IPS-15b (cell line): ENCODE measurements around the gene GPC6.

Source experiments
- H3K27me3 ChIP-seq: one replicate; pipeline ENCODE4 v1.6.1; 2013; ENCODE audit warnings: low read length; ENCODE audit not compliant: control insufficient read depth, insufficient read depth
- H3K36me3 ChIP-seq: one replicate; pipeline ENCODE4 v1.6.1; 2013; ENCODE audit warnings: low read length; ENCODE audit not compliant: control insufficient read depth, insufficient read depth
- H3K4me1 ChIP-seq: one replicate; pipeline ENCODE4 v1.6.1; 2013; ENCODE audit warnings: mild to moderate bottlenecking, low read length; ENCODE audit not compliant: control insufficient read depth, insufficient read depth
- H3K4me3 ChIP-seq: one replicate; pipeline ENCODE4 v1.5.1; 2013; ENCODE audit warnings: low read depth, low read length
- H3K9ac ChIP-seq: one replicate; pipeline ENCODE4 v1.6.1; 2013; ENCODE audit warnings: low read depth, mild to moderate bottlenecking, low read length
- H3K9me3 ChIP-seq: one replicate; pipeline ENCODE4 v1.6.1; 2013; ENCODE audit warnings: mild to moderate bottlenecking, low read length; ENCODE audit not compliant: control insufficient read depth, insufficient read depth

GPC6 gene

GRCh38 chr13:93231867-93232266, 5.3 kb downstream of the GPC6 start:
- H3K27me3 ChIP-seq = peaks cover 22% of the 10 kb centered on the region
- H3K4me3 ChIP-seq = no peak overlapping the region
- H3K9ac ChIP-seq = no peak overlapping the region
- H3K9me3 ChIP-seq = no peaks in the 10 kb centered on the region
- no peaks in the 10 kb centered on the region for H3K36me3 ChIP-seq
- H3K4me1 ChIP-seq = peaks cover 46% of the 10 kb centered on the region

GRCh38 chr13:93233997-93234416, 7.4 kb downstream of the GPC6 start:
- Histone ChIP-seq H3K9me3 (peaks cover 4% of the 10 kb centered on the region), H3K9ac (no peak overlapping the region), H3K27me3 (peaks cover 22% of the 10 kb centered on the region), H3K36me3 (no peaks in the 10 kb centered on the region), H3K4me1 (peaks cover 44% of the 10 kb centered on the region), H3K4me3 (peak overlapping the region; percentile 9)

- H3K9me3 ChIP-seq = peaks cover 4% of the 10 kb centered on the region
Measured at GRCh38 chr13:93234459-93234858, 7.9 kb downstream of the GPC6 start.

GRCh38 chr13:93235258-93236015, 8.8 kb downstream of the GPC6 start:
- Histone ChIP-seq H3K4me3 (no peak overlapping the region), H3K36me3 (no peaks in the 10 kb centered on the region), H3K27me3 (peaks cover 11% of the 10 kb centered on the region), H3K4me1 (peaks cover 36% of the 10 kb centered on the region), H3K9ac (no peak overlapping the region), H3K9me3 (peaks cover 4% of the 10 kb centered on the region)

More at GRCh38 chr13:93234459-93234858, 7.9 kb downstream of the GPC6 start:
- Histone ChIP-seq H3K9ac (no peak overlapping the region), H3K36me3 (no peaks in the 10 kb centered on the region), H3K4me3 (peak overlapping the region; percentile 1), H3K27me3 (peaks cover 19% of the 10 kb centered on the region), H3K4me1 (peaks cover 42% of the 10 kb centered on the region)

GRCh38 chr13:93238711-93239110, 12.1 kb downstream of the GPC6 start:
- H3K4me3 ChIP-seq = no peak overlapping the region
- peaks cover 4% of the 10 kb centered on the region for H3K9me3 ChIP-seq
- no peaks in the 10 kb centered on the region for H3K27me3 ChIP-seq
- H3K36me3 ChIP-seq = no peaks in the 10 kb centered on the region
- no peak overlapping the region for H3K9ac ChIP-seq
- peaks cover 19% of the 10 kb centered on the region for H3K4me1 ChIP-seq

- no peaks in the 10 kb centered on the region for H3K36me3 ChIP-seq
- no peak overlapping the region for H3K9ac ChIP-seq
Measured at GRCh38 chr13:93243375-93244063, 16.9 kb downstream of the GPC6 start.

GRCh38 chr13:93244141-93244917, 17.7 kb downstream of the GPC6 start:
- Histone ChIP-seq H3K36me3 (no peaks in the 10 kb centered on the region), H3K27me3 (no peaks in the 10 kb centered on the region), H3K9me3 (no peaks in the 10 kb centered on the region), H3K9ac (no peak overlapping the region), H3K4me1 (peaks cover 23% of the 10 kb centered on the region), H3K4me3 (no peak overlapping the region)

More at GRCh38 chr13:93243375-93244063, 16.9 kb downstream of the GPC6 start:
- Histone ChIP-seq H3K9me3 (peaks cover 4% of the 10 kb centered on the region), H3K4me1 (peaks cover 20% of the 10 kb centered on the region), H3K27me3 (no peaks in the 10 kb centered on the region), H3K4me3 (no peak overlapping the region)

GRCh38 chr13:93244918-93245280, 18.3 kb downstream of the GPC6 start:
- Histone ChIP-seq H3K9ac (no peak overlapping the region), H3K4me1 (peaks cover 23% of the 10 kb centered on the region), H3K27me3 (no peaks in the 10 kb centered on the region), H3K9me3 (no peaks in the 10 kb centered on the region), H3K4me3 (no peak overlapping the region), H3K36me3 (no peaks in the 10 kb centered on the region)

GRCh38 chr13:93246069-93246468, 19.5 kb downstream of the GPC6 start:
- Histone ChIP-seq H3K4me3 (no peak overlapping the region), H3K9ac (no peak overlapping the region), H3K27me3 (no peaks in the 10 kb centered on the region), H3K9me3 (no peaks in the 10 kb centered on the region), H3K4me1 (peaks cover 23% of the 10 kb centered on the region), H3K36me3 (no peaks in the 10 kb centered on the region)

GRCh38 chr13:93248627-93249047, 22.0 kb downstream of the GPC6 start:
- H3K36me3 ChIP-seq = no peaks in the 10 kb centered on the region
- H3K9ac ChIP-seq = no peak overlapping the region
- H3K27me3 ChIP-seq = no peaks in the 10 kb centered on the region
- H3K4me3 ChIP-seq = no peak overlapping the region
- no peaks in the 10 kb centered on the region for H3K9me3 ChIP-seq
- peaks cover 23% of the 10 kb centered on the region for H3K4me1 ChIP-seq

GRCh38 chr13:93249364-93250306, 23.0 kb downstream of the GPC6 start:
- Histone ChIP-seq H3K9ac (no peak overlapping the region), H3K36me3 (no peaks in the 10 kb centered on the region), H3K4me1 (peaks cover 17% of the 10 kb centered on the region), H3K27me3 (no peaks in the 10 kb centered on the region), H3K9me3 (no peaks in the 10 kb centered on the region), H3K4me3 (no peak overlapping the region)
